Measurements from ENCODE around the gene FLVCR2. TPM values are rescaled to one million over a fixed set of nuclear protein-coding genes. Genes with fewer than 3 reads are reported as not detected.
"Not testable (repeated sequence)": the region's sequence is repeated elsewhere in the genome, so short reads cannot be mapped to it uniquely, and the experiment has no call there.

Gene FLVCR2
- total and polyA plus RNA-seq, 2 experiments from 2014 or later, result 1.4 to 3.1 TPM

DNA sequence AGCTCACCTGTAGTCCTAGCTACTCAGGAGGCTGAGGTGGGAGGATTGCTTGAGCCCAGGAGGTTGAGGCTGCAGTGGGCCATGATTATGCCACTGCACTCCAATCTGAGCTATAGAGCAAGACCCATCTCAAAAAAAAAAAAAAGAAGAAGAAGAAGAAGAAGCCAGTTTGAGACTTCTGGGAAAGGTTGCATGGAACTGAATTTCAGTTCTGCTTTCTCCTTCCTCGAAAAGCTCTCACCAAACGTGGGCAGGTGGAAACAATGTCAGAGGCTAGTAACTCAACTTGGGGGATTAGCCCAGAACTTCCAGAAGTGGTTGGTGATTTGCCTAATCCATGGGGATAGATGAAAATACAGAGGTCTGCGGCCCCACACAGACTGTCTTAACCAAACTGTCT lies 18.7 kb downstream of the FLVCR2 start (continued):
- no peak for TF ChIP-seq CTCF (conservative IDR thresholded peaks at IDR 0.05; ENCODE audit: low read depth in 2 of 2)
- no peak for TF ChIP-seq POLR2AphosphoS5 (IDR thresholded peaks at IDR 0.05; ENCODE audit: low read depth)
- TF ChIP-seq EZH2phosphoT487 (IDR thresholded peaks at IDR 0.05; ENCODE audit: unreplicated experiment), result no peak

- not testable (repeated sequence) for H3K27ac Mint-ChIP-seq; H3K79me2 ChIP-seq (replicated peaks; ENCODE audit: insufficient read depth); H3K4me2 ChIP-seq; H3K27me3 ChIP-seq (ENCODE audit: insufficient read depth); H3K4me3 ChIP-seq; H3K36me3 Mint-ChIP-seq (ENCODE audit: low read depth); H3K27me3 Mint-ChIP-seq (ENCODE audit: insufficient read depth, low read depth, poor library complexity); H3K27ac ChIP-seq (ENCODE audit: low read depth); ATAC-seq; H4K20me1 ChIP-seq (replicated peaks; ENCODE audit: insufficient read depth); H3K9me3 Mint-ChIP-seq; H3F3A ChIP-seq (replicated peaks; ENCODE audit: low read depth); H3K4me1 ChIP-seq (ENCODE audit: insufficient read depth); DNase-seq (ENCODE audit: low spot score); H2AFZ ChIP-seq; H3K36me3 ChIP-seq (ENCODE audit: insufficient read depth); H3K9me2 ChIP-seq (ENCODE audit: insufficient read depth); H3K4me3 Mint-ChIP-seq
- peaks cover 22% of the 10 kb centered on the region for H3K4me1 Mint-ChIP-seq
These were observed 21.7 kb downstream of the FLVCR2 start for GRCh38 chr14:75600100-75600499.

DNA sequence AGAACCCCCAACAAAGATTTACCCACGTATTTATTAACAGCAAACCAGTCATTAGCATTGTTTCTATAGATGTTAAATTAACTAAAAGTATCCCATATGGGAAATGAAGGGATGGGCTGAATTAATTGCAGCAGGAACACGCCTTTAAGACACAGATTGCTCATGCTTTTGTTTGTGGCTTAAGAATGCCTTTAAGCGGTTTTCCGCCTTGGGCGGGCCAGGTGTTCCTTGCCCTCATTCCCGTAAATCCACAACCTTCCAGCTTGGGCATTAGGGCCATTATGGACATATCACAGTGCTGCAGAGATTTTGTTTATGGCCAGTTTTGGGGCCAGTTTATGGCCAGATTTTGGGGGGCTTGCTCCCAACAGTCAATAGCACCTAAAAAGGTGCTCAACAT lies 22.6 kb downstream of the FLVCR2 start:
- H3K27me3 ChIP-seq (ENCODE audit: insufficient read depth); H3K4me3 ChIP-seq; H3K79me2 ChIP-seq (replicated peaks; ENCODE audit: insufficient read depth); H3K27ac ChIP-seq (ENCODE audit: low read depth); H4K20me1 ChIP-seq (replicated peaks; ENCODE audit: insufficient read depth); H3K4me1 ChIP-seq (ENCODE audit: insufficient read depth); H3K27me3 Mint-ChIP-seq (ENCODE audit: insufficient read depth, low read depth, poor library complexity); DNase-seq (ENCODE audit: low spot score); H2AFZ ChIP-seq; H3K4me2 ChIP-seq; H3F3A ChIP-seq (replicated peaks; ENCODE audit: low read depth); H3K9me2 ChIP-seq (ENCODE audit: insufficient read depth); ATAC-seq; H3K9me3 Mint-ChIP-seq; H3K4me3 Mint-ChIP-seq; H3K36me3 ChIP-seq (ENCODE audit: insufficient read depth); H3K36me3 Mint-ChIP-seq (ENCODE audit: low read depth); H3K27ac Mint-ChIP-seq: not testable (repeated sequence)
- peaks cover 22% of the 10 kb centered on the region for H3K4me1 Mint-ChIP-seq

DNA sequence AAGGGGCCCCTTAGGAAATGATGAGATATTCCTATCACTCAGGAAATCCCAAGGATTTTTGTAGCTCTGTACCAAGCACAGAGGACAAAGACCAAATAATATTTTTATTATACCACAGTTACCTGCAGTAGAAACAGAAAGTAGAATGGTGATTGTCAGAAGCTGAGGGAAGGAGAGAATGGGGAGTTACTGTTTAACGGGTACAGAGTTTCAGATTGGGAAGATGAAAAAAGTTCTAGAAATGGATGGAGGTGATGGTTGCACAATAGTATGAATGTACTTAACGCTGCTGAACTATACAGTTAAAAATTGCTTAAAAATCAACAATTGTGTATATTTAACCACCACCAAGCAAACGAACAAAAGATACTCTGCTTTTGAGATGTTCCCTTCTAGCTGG lies 24.1 kb downstream of the FLVCR2 start:
- Mint-ChIP-seq H3K27me3 (ENCODE audit: insufficient read depth, low read depth, poor library complexity) (peaks cover 6% of the 10 kb centered on the region), H3K36me3 (ENCODE audit: low read depth) (no peaks in the 10 kb centered on the region; the same call in 2 of the 3 replicates), H3K4me1 (peaks cover 22% of the 10 kb centered on the region), H3K27ac (no peak overlapping the region), H3K9me3 (no peaks in the 10 kb centered on the region), H3K4me3 (no peak overlapping the region)
- DNase-seq (ENCODE audit: low spot score) (no peak), ATAC-seq (no peak)
- Histone ChIP-seq H4K20me1 (replicated peaks; ENCODE audit: insufficient read depth) (no peaks in the 10 kb centered on the region), H3K36me3 (ENCODE audit: insufficient read depth) (no peaks in the 10 kb centered on the region), H3K4me1 (ENCODE audit: insufficient read depth) (0 out of 2 replicates have a peak, but pooled peaks cover 3% of the 10 kb centered on the region), H3F3A (replicated peaks; ENCODE audit: low read depth) (no peaks in the 10 kb centered on the region), H3K27me3 (ENCODE audit: insufficient read depth) (no peaks in the 10 kb centered on the region), H2AFZ (no peak overlapping the region), H3K9me2 (ENCODE audit: insufficient read depth) (peaks cover 6% of the 10 kb centered on the region; the same call in 1 of the 2 replicates), H3K4me3 (no peak overlapping the region), H3K79me2 (replicated peaks; ENCODE audit: insufficient read depth) (no peaks in the 10 kb centered on the region), H3K27ac (ENCODE audit: low read depth) (no peak overlapping the region), H3K4me2 (no peak overlapping the region)
- no peak for TF ChIP-seq POLR2AphosphoS5 (IDR thresholded peaks at IDR 0.05; ENCODE audit: low read depth)
- TF ChIP-seq EZH2phosphoT487 (IDR thresholded peaks at IDR 0.05; ENCODE audit: unreplicated experiment), result no peak
- TF ChIP-seq, protein P1, sequence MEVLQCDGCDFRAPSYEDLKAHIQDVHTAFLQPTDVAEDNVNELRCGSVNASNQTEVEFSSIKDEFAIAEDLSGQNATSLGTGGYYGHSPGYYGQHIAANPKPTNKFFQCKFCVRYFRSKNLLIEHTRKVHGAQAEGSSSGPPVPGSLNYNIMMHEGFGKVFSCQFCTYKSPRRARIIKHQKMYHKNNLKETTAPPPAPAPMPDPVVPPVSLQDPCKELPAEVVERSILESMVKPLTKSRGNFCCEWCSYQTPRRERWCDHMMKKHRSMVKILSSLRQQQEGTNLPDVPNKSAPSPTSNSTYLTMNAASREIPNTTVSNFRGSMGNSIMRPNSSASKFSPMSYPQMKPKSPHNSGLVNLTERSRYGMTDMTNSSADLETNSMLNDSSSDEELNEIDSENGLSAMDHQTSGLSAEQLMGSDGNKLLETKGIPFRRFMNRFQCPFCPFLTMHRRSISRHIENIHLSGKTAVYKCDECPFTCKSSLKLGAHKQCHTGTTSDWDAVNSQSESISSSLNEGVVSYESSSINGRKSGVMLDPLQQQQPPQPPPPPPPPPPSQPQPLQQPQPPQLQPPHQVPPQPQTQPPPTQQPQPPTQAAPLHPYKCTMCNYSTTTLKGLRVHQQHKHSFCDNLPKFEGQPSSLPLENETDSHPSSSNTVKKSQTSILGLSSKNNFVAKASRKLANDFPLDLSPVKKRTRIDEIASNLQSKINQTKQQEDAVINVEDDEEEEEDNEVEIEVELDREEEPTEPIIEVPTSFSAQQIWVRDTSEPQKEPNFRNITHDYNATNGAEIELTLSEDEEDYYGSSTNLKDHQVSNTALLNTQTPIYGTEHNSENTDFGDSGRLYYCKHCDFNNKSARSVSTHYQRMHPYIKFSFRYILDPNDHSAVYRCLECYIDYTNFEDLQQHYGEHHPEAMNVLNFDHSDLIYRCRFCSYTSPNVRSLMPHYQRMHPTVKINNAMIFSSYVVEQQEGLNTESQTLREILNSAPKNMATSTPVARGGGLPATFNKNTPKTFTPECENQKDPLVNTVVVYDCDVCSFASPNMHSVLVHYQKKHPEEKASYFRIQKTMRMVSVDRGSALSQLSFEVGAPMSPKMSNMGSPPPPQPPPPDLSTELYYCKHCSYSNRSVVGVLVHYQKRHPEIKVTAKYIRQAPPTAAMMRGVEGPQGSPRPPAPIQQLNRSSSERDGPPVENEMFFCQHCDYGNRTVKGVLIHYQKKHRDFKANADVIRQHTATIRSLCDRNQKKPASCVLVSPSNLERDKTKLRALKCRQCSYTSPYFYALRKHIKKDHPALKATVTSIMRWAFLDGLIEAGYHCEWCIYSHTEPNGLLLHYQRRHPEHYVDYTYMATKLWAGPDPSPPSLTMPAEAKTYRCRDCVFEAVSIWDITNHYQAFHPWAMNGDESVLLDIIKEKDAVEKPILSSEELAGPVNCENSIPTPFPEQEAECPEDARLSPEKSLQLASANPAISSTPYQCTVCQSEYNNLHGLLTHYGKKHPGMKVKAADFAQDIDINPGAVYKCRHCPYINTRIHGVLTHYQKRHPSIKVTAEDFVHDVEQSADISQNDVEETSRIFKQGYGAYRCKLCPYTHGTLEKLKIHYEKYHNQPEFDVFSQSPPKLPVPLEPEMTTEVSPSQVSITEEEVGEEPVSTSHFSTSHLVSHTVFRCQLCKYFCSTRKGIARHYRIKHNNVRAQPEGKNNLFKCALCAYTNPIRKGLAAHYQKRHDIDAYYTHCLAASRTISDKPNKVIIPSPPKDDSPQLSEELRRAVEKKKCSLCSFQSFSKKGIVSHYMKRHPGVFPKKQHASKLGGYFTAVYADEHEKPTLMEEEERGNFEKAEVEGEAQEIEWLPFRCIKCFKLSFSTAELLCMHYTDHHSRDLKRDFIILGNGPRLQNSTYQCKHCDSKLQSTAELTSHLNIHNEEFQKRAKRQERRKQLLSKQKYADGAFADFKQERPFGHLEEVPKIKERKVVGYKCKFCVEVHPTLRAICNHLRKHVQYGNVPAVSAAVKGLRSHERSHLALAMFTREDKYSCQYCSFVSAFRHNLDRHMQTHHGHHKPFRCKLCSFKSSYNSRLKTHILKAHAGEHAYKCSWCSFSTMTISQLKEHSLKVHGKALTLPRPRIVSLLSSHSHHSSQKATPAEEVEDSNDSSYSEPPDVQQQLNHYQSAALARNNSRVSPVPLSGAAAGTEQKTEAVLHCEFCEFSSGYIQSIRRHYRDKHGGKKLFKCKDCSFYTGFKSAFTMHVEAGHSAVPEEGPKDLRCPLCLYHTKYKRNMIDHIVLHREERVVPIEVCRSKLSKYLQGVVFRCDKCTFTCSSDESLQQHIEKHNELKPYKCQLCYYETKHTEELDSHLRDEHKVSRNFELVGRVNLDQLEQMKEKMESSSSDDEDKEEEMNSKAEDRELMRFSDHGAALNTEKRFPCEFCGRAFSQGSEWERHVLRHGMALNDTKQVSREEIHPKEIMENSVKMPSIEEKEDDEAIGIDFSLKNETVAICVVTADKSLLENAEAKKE (CRISPR knock-in tag; IDR thresholded peaks at IDR 0.05), result no peak
- no peak for TF ChIP-seq ZNF114 (CRISPR knock-in tag; IDR thresholded peaks at IDR 0.05)
- no peak for TF ChIP-seq ZNF331 (CRISPR knock-in tag; IDR thresholded peaks at IDR 0.05; ENCODE audit: low read depth)
- no peak for TF ChIP-seq CREB1 (CRISPR knock-in tag; IDR thresholded peaks at IDR 0.05; ENCODE audit: low read depth)
